Measurements from ENCODE around the gene LAIR2. TPM values are rescaled to one million over a fixed set of nuclear protein-coding genes. Genes with fewer than 3 reads are reported as not detected.

Gene LAIR2
- polyA plus RNA-seq, 2 of the 4 experiments (the other 2 are of a cell fraction) = not detected

- H3K4me3 ChIP-seq = no peak overlapping the region
- ChIA-PET POLR2A (interaction anchor here (3.4 kb wide), 1 partner anchor 8 kb away, joined by 21 read pairs; the partner anchor contains the start of gene LENG9), CTCF (interaction anchor here (1.1 to 4.5 kb wide), 5 partner anchors 8 to 312 kb away, joined by 3 to 29 read pairs (median 8); partner anchors contain the start of gene LENG9)
- H3K4me1 ChIP-seq = peaks cover 16% of the 10 kb centered on the region
- FAIRE-seq (no peak), ATAC-seq (no peak), DNase-seq (ENCODE audit: low read depth in 1 of 2, low spot score in 1 of 2) (no peak)
- H3K27ac ChIP-seq = no peak overlapping the region
- 93% methylated on average over 33 of the region's 33 CpGs for WGBS (ENCODE audit: missing lambda C conversion rate)
- no peaks in the 10 kb centered on the region for H3K9me3 ChIP-seq
- no peak overlapping the region for H3K4me2 ChIP-seq
- no peak for TF ChIP-seq ZNF302 (CRISPR knock-in tag; IDR thresholded peaks at IDR 0.05)
- no peak for TF ChIP-seq POLR2AphosphoS2 (conservative IDR thresholded peaks at IDR 0.05; ENCODE audit: low read length)
- no peak for TF ChIP-seq HDAC2 (IDR thresholded peaks at IDR 0.05)
- TF ChIP-seq HEYL (CRISPR knock-in tag; IDR thresholded peaks at IDR 0.05) = no peak
- TF ChIP-seq NPAS2 (CRISPR knock-in tag; IDR thresholded peaks at IDR 0.05; ENCODE audit: borderline replicate concordance) = no peak
- TF ChIP-seq, protein P1, sequence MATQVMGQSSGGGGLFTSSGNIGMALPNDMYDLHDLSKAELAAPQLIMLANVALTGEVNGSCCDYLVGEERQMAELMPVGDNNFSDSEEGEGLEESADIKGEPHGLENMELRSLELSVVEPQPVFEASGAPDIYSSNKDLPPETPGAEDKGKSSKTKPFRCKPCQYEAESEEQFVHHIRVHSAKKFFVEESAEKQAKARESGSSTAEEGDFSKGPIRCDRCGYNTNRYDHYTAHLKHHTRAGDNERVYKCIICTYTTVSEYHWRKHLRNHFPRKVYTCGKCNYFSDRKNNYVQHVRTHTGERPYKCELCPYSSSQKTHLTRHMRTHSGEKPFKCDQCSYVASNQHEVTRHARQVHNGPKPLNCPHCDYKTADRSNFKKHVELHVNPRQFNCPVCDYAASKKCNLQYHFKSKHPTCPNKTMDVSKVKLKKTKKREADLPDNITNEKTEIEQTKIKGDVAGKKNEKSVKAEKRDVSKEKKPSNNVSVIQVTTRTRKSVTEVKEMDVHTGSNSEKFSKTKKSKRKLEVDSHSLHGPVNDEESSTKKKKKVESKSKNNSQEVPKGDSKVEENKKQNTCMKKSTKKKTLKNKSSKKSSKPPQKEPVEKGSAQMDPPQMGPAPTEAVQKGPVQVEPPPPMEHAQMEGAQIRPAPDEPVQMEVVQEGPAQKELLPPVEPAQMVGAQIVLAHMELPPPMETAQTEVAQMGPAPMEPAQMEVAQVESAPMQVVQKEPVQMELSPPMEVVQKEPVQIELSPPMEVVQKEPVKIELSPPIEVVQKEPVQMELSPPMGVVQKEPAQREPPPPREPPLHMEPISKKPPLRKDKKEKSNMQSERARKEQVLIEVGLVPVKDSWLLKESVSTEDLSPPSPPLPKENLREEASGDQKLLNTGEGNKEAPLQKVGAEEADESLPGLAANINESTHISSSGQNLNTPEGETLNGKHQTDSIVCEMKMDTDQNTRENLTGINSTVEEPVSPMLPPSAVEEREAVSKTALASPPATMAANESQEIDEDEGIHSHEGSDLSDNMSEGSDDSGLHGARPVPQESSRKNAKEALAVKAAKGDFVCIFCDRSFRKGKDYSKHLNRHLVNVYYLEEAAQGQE (IDR thresholded peaks at IDR 0.05) = no peak
- TF ChIP-seq RARB (CRISPR knock-in tag; IDR thresholded peaks at IDR 0.05) = no peak
- no peak for TF ChIP-seq GATA3 (IDR thresholded peaks at IDR 0.05; ENCODE audit: borderline replicate concordance)
- no peak for TF ChIP-seq EHF (CRISPR knock-in tag; IDR thresholded peaks at IDR 0.05)
- TF ChIP-seq BHLHE40 (IDR thresholded peaks at IDR 0.05; ENCODE audit: low read depth, low read length) = no peak
- TF ChIP-seq FOXS1 (CRISPR knock-in tag; IDR thresholded peaks at IDR 0.05) = no peak
- no peak for TF ChIP-seq USF2 (IDR thresholded peaks at IDR 0.05)
These were observed 47.6 kb upstream of the LAIR2 start for GRCh38 chr19:54454781-54455675.

- H3K4me3 ChIP-seq = no peak overlapping the region
- FAIRE-seq = no peak
- ATAC-seq = no peak
- WGBS (ENCODE audit: missing lambda C conversion rate) = 94% methylated on average over 40 of the region's 40 CpGs
- no peak overlapping the region for H3K27ac ChIP-seq
- ChIA-PET POLR2A (interaction anchor here (3.4 kb wide), 1 partner anchor 7 kb away, joined by 21 read pairs; the partner anchor contains the start of gene LENG9), CTCF (interaction anchor here (1.1 to 4.5 kb wide), 4 partner anchors 11 to 313 kb away, joined by 3 to 29 read pairs (median 6); no protein-coding TSS in a partner anchor)
- no peak overlapping the region for H3K4me2 ChIP-seq
- no peaks in the 10 kb centered on the region for H3K9me3 ChIP-seq
- DNase-seq (ENCODE audit: low read depth in 1 of 2, low spot score in 1 of 2) = no peak
- no peak for TF ChIP-seq CBX8 (IDR thresholded peaks at IDR 0.05)
- no peak for TF ChIP-seq HOXB13 (CRISPR knock-in tag; IDR thresholded peaks at IDR 0.05; ENCODE audit: low read depth)
- TF ChIP-seq HDAC2 (IDR thresholded peaks at IDR 0.05) = no peak
- no peak for TF ChIP-seq JUNB (IDR thresholded peaks at IDR 0.05)
- peaks cover 18% of the 10 kb centered on the region for H3K4me1 ChIP-seq
These were observed 46.7 kb upstream of the LAIR2 start for GRCh38 chr19:54455786-54456422.
